H1 (cell line): ENCODE data around the gene EFCAB6. TPM values are rescaled to one million over a fixed set of nuclear protein-coding genes. Genes with fewer than 3 reads are reported as not detected.

Experiments
- CTCF ChIA-PET: fragments of 300-600 bp; sonication (Branson Sonifier 250); formaldehyde crosslinking; loops from one replicate; lab custom pipeline; 2021; ENCODE audit not compliant: partially characterized antibody; lab: Charles Lee
- POLR2A ChIA-PET: fragments of 300-600 bp; sonication (Branson Sonifier 250); formaldehyde crosslinking; loops from one replicate; lab custom pipeline; 2021; ENCODE audit warnings: inconsistent platforms; ENCODE audit not compliant: partially characterized antibody; lab: Charles Lee
- DNase-seq, 2 experiments: peaks; one replicate each; pipeline versions ENCODE4 v3.0.0 to v3.0.0-alpha.2; 2010 to 2022; ENCODE audit warnings: low spot score in 2 of 2, low read depth in 1 of 2, mixed read lengths in 1 of 2
- FAIRE-seq: peaks from 2 replicates; lab custom pipeline; 2011; peaks lifted over from hg19 to GRCh38; lab: Jason Lieb, UNC
- H2AFZ ChIP-seq: 2 replicates; pipeline ENCODE4 v1.8.1; 2012; ENCODE audit warnings: low read length, inconsistent platforms
- H2AK5ac ChIP-seq: 2 replicates; pipeline ENCODE4 v1.6.1; 2013; ENCODE audit warnings: low read depth, low read length
- H2BK120ac ChIP-seq: replicated peaks from 2 replicates; pipeline ENCODE3; 2013; ENCODE audit warnings: low read depth, low read length, inconsistent platforms
- H2BK12ac ChIP-seq: 2 replicates; pipeline ENCODE4 v1.6.1; 2013; ENCODE audit warnings: low read depth, low read length
- H2BK15ac ChIP-seq: 2 replicates; pipeline ENCODE4 v1.6.1; 2013; ENCODE audit warnings: low read length
- H2BK20ac ChIP-seq: 2 replicates; pipeline ENCODE4 v1.6.1; 2013; ENCODE audit warnings: low read length
- H2BK5ac ChIP-seq: 2 replicates; pipeline ENCODE4 v1.6.1; 2013; ENCODE audit warnings: low read depth, low read length
- H3K14ac ChIP-seq: 2 replicates; pipeline ENCODE4 v1.6.1; 2013; ENCODE audit warnings: inconsistent platforms; ENCODE audit not compliant: insufficient read length
- H3K18ac ChIP-seq: 2 replicates; pipeline ENCODE4 v1.6.1; 2013; ENCODE audit warnings: low read length; ENCODE audit errors: extremely low read depth
- H3K23ac ChIP-seq: 2 replicates; pipeline ENCODE4 v1.6.1; 2013; ENCODE audit warnings: inconsistent platforms; ENCODE audit not compliant: insufficient read length
- H3K23me2 ChIP-seq: 2 replicates; pipeline ENCODE4 v1.6.1; 2013; ENCODE audit warnings: low read depth, low read length
- H3K27ac ChIP-seq: 2 replicates; pipeline ENCODE4 v1.6.1; 2011; ENCODE audit warnings: low read depth, low read length, inconsistent platforms
- H3K27me3 ChIP-seq, 4 experiments: replicated peaks in 1 of 4; 1 replicate in 1 of 4; 2 replicates in 3 of 4; pipeline versions ENCODE4 v1.6.1 to v1.8.1; 2011 to 2013; ENCODE audit warnings: low read length in 3 of 4, mild to moderate bottlenecking in 3 of 4, inconsistent platforms in 2 of 4, mixed read lengths in 2 of 4, moderate library complexity in 1 of 4; ENCODE audit not compliant: control insufficient read depth in 3 of 4, insufficient read depth in 3 of 4; ENCODE audit errors: extremely low read depth in 1 of 4
- H3K36me3 ChIP-seq, 4 experiments: 2 replicates each; pipeline versions ENCODE4 v1.6.1 to v1.8.1; 2011 to 2013; ENCODE audit warnings: mild to moderate bottlenecking in 4 of 4, low read length in 3 of 4, moderate library complexity in 2 of 4, control low read depth in 1 of 4, inconsistent platforms in 1 of 4; ENCODE audit not compliant: insufficient read depth in 4 of 4, control insufficient read depth in 2 of 4
- H3K4ac ChIP-seq: replicated peaks from 2 replicates; pipeline ENCODE3; 2013; ENCODE audit warnings: low read length, low read depth, mixed read lengths, inconsistent platforms; ENCODE audit not compliant: insufficient read length
- H3K4me1 ChIP-seq, 4 experiments: replicated peaks in 1 of 4; 1 replicate in 1 of 4; 2 replicates in 3 of 4; pipeline versions ENCODE4 v1.6.1 to v1.8.1; 2011 to 2013; ENCODE audit warnings: low read length in 3 of 4, inconsistent platforms in 2 of 4, mixed read lengths in 1 of 4; ENCODE audit not compliant: insufficient read depth in 4 of 4, control insufficient read depth in 3 of 4
- H3K4me2 ChIP-seq, 2 experiments: 2 replicates each; pipeline versions ENCODE4 v1.6.1 to v1.8.1; 2011 to 2013; ENCODE audit warnings: low read depth in 2 of 2, low read length in 2 of 2, control low read depth in 1 of 2, inconsistent platforms in 1 of 2, mild to moderate bottlenecking in 1 of 2; ENCODE audit not compliant: insufficient read depth in 1 of 2
- H3K4me3 ChIP-seq, 4 experiments: fragments of 200-600, 300-600 bp in 1 of 4; sonication (generic), shearing (Covaris generic), sonication (Bioruptor Twin) in 1 of 4; 2 replicates each; pipeline versions ENCODE4 v1.5.1 to v1.8.1; 2011 to 2016; ENCODE audit warnings: low read length in 4 of 4, low read depth in 3 of 4, control low read depth in 2 of 4, inconsistent platforms in 2 of 4, mild to moderate bottlenecking in 2 of 4, mixed read lengths in 1 of 4, moderate library complexity in 1 of 4; ENCODE audit not compliant: insufficient read depth in 2 of 4; ENCODE audit errors: extremely low read depth in 1 of 4
- H3K56ac ChIP-seq: replicated peaks from 2 replicates; pipeline ENCODE3; 2013; ENCODE audit warnings: low read depth, mild to moderate bottlenecking, mixed read lengths, low read length, inconsistent platforms; ENCODE audit not compliant: insufficient read length
- H3K79me1 ChIP-seq: 2 replicates; pipeline ENCODE4 v1.6.1; 2013; ENCODE audit warnings: low read depth, low read length, control low read depth
- H3K79me2 ChIP-seq, 2 experiments: 2 replicates each; pipeline versions ENCODE4 v1.6.1 to v1.8.1; 2012 to 2013; ENCODE audit warnings: low read length in 2 of 2, mild to moderate bottlenecking in 2 of 2, inconsistent platforms in 1 of 2; ENCODE audit not compliant: insufficient read depth in 2 of 2, control insufficient read depth in 1 of 2
- H3K9ac ChIP-seq, 4 experiments: replicated peaks in 1 of 4; 1 replicate in 1 of 4; 2 replicates in 3 of 4; pipeline versions ENCODE4 v1.6.1 to v1.8.1; 2011 to 2013; ENCODE audit warnings: low read depth in 3 of 4, low read length in 3 of 4, control low read depth in 2 of 4, mild to moderate bottlenecking in 2 of 4, moderate library complexity in 2 of 4, inconsistent platforms in 1 of 4; ENCODE audit errors: extremely low read depth in 1 of 4
- H3K9me3 ChIP-seq, 2 experiments: 2 replicates each; pipeline versions ENCODE4 v1.6.1 to v1.8.1; 2012 to 2013; ENCODE audit warnings: mild to moderate bottlenecking in 2 of 2, moderate library complexity in 2 of 2, control low read depth in 1 of 2, inconsistent platforms in 1 of 2, low read depth in 1 of 2, low read length in 1 of 2, mixed read lengths in 1 of 2; ENCODE audit not compliant: insufficient read depth in 2 of 2
- H4K20me1 ChIP-seq, 2 experiments: replicated peaks in 1 of 2; 2 replicates each; pipeline versions ENCODE3 to v1.8.1; 2011 to 2013; ENCODE audit warnings: inconsistent platforms in 2 of 2, low read length in 2 of 2, mild to moderate bottlenecking in 1 of 2; ENCODE audit not compliant: insufficient read depth in 2 of 2, control insufficient read depth in 1 of 2
- H4K5ac ChIP-seq: 2 replicates; pipeline ENCODE4 v1.6.1; 2013; ENCODE audit warnings: low read length, low read depth, mixed read lengths, inconsistent platforms; ENCODE audit not compliant: insufficient read length
- H4K8ac ChIP-seq: 2 replicates; pipeline ENCODE4 v1.8.0; 2013; ENCODE audit warnings: mild to moderate bottlenecking, moderate library complexity, low read length, inconsistent platforms; ENCODE audit not compliant: insufficient read depth; ENCODE audit errors: extremely low read depth
- H4K91ac ChIP-seq: replicated peaks from 2 replicates; pipeline ENCODE3; 2013; ENCODE audit warnings: low read length, mixed read lengths, inconsistent platforms; ENCODE audit not compliant: insufficient read length
- CHD2 ChIP-seq: IDR thresholded peaks from 2 replicates; pipeline ENCODE4 v1.6.1; 2012; ENCODE audit warnings: low read length, improper control_type of control experiment
- EGR1 ChIP-seq: IDR thresholded peaks from 2 replicates; pipeline ENCODE4 v1.6.1; 2011; ENCODE audit warnings: low read depth, low read length, borderline replicate concordance
- HDAC2 ChIP-seq, 2 experiments: fragments of 300-600 bp in 1 of 2; sonication (generic) in 1 of 2; IDR thresholded peaks; 2 replicates each; pipeline ENCODE4 v1.6.1; 2011 to 2012; ENCODE audit warnings: low read depth in 2 of 2, low read length in 2 of 2, mild to moderate bottlenecking in 2 of 2, moderate library complexity in 2 of 2, borderline replicate concordance in 1 of 2, inconsistent platforms in 1 of 2
- JUND ChIP-seq: IDR thresholded peaks from 2 replicates; pipeline ENCODE4 v1.6.1; 2011; ENCODE audit warnings: mild to moderate bottlenecking, improper control_type of control experiment, low read length
- KDM4A ChIP-seq: IDR thresholded peaks from one replicate; pipeline ENCODE4 v1.7.1; 2012; ENCODE audit warnings: low read depth, mild to moderate bottlenecking, moderate library complexity, low read length, inconsistent platforms; ENCODE audit not compliant: severe bottlenecking
- RNF2 ChIP-seq: fragments of 200-900, 300-1000 bp; sonication (generic); IDR thresholded peaks from 2 replicates; pipeline ENCODE4 v1.7.1; 2016; ENCODE audit warnings: borderline replicate concordance, low read depth, mild to moderate bottlenecking, antibody characterized with exemption, low read length; ENCODE audit not compliant: poor library complexity, severe bottlenecking; ENCODE audit errors: missing control alignments
- SAP30 ChIP-seq: fragments of 300-600 bp; sonication (generic); IDR thresholded peaks from 2 replicates; pipeline ENCODE4 v1.7.1; 2012; ENCODE audit warnings: low read length, moderate library complexity, mild to moderate bottlenecking, inconsistent platforms; ENCODE audit not compliant: insufficient read depth, insufficient replicate concordance
- WGBS, 2 experiments: shearing (Covaris generic) in 1 of 2; methylation state at CpG; one replicate each; pipeline versions ENCODE4 v1.1.6 to v1.1.7; 2013 to 2015; ENCODE audit warnings: low lambda C conversion rate in 2 of 2, mixed read lengths in 2 of 2, inconsistent platforms in 1 of 2, low coverage in 1 of 2, missing lambda C conversion rate in 1 of 2; ENCODE audit not compliant: insufficient replicate concordance in 2 of 2, insufficient coverage in 1 of 2, insufficient read length in 1 of 2; ENCODE audit errors: extremely low coverage in 1 of 2, missing lambda C conversion rate in 1 of 2; 5-methylcytosine and 5-hydroxymethylcytosine counted together
- polyA plus RNA-seq, 7 experiments: library from polyadenylated mRNA; depleted of rRNA in 3 of 7; stranded (reverse) in 5 of 7; unstranded in 2 of 7; fragments of >200 nt in 5 of 7; fragments of 200-250 nt in 2 of 7; gene quantifications; 1 replicate in 5 of 7; 2 replicates in 1 of 7; 4 replicates in 1 of 7; pipeline versions ENCODE4 v1.2.1 to v1.2.3, GENCODE V29; 2011 to 2013; ENCODE audit warnings: missing spikeins in 2 of 7, mixed read lengths in 2 of 7
- total RNA-seq: library from RNA; stranded (reverse); fragmentation: NEBNext Ultra II Directional; extraction: Animal tissue kit (Norgen Biotek cat#: 25700); gene quantifications from 2 replicates; pipeline ENCODE4 v1.2.1, GENCODE V29; 2021
- TF ChIP-seq, protein P1 (sequence below), 3 experiments: IDR thresholded peaks; 1 replicate in 2 of 3; 2 replicates in 1 of 3; pipeline versions ENCODE4 v1.5.1 to v1.6.1; 2011; ENCODE audit warnings: low read length in 3 of 3, mild to moderate bottlenecking in 3 of 3, inconsistent platforms in 2 of 3, low read depth in 1 of 3, moderate library complexity in 1 of 3; ENCODE audit not compliant: insufficient read depth in 1 of 3; ENCODE audit errors: control extremely low read depth in 1 of 3

EFCAB6 gene
- total and polyA plus RNA-seq, 2 of the 8 experiments (the other 6 are each of a cell fraction or from before 2014, with no cell fraction given): 0.32 to 1.7 TPM

DNA sequence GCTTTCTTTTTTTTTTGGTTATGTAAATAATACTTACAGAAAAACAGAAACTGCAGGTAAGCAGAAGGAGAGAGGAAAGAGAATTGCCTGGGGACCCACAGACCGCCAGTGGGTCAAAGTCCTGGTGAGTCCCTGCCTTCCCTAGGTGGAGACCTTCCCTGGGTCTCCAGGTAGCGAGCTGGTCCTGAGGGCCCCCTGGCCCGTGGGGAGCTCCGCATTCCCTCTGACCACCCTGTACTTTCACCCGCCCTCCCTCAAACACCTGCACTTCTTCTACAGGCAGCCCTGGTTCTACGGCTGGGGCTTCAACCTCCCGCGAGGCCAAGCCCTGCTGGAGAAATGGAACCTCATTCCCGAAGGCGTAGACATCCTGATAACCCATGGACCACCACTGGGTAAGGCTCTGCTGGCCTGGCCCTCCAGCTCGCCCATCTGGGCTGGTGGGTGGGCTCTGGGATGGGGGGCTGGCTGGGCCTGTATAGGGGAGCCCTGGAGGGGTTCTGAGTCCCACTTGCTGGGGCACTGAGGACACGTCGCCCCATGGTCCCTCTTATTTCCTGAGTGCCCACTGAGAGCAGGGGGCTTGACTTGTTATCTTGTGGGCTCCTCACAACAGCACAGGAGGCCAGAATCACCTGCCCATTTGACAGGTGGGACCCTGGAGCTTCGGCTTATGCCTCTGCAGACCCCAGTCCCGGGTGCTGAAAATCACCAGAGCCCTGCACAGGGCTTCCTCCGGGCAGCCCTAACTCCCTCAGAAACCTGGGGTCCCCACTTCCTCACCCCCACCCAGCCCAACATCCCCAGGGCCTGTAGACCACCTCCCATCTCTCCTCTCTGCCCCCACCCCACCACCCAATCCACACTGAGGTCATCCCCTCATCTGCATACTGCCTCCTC is 313.9 kb downstream of the EFCAB6 start:
- FAIRE-seq: no peak
- no peak overlapping the region for H3K9ac ChIP-seq
- no peak overlapping the region for H2BK20ac ChIP-seq
- peaks cover 8 to 27% of the 10 kb centered on the region in 2 experiments; a peak in 2 of 4 replicates for H3K9me3 ChIP-seq
- H3K36me3 ChIP-seq: no peaks in the 10 kb centered on the region
- H3K4me3 ChIP-seq: no peak overlapping the region
- H3K79me2 ChIP-seq: no peaks in the 10 kb centered on the region
- H2AFZ ChIP-seq: no peak overlapping the region
- H2BK15ac ChIP-seq: no peak overlapping the region
- no peak overlapping the region for H2BK5ac ChIP-seq
- H3K27ac ChIP-seq: no peak overlapping the region
- DNase-seq: no peak
- H3K23me2 ChIP-seq: peaks cover 26% of the 10 kb centered on the region; the same call in 1 of the 2 replicates
- H2BK12ac ChIP-seq: no peak overlapping the region
- no peak overlapping the region for H2AK5ac ChIP-seq
- H3K18ac ChIP-seq: no peak overlapping the region
- POLR2A ChIA-PET: no interaction called here
- H3K56ac ChIP-seq: no peak overlapping the region
- no peak overlapping the region for H4K5ac ChIP-seq
- H3K14ac ChIP-seq: no peak overlapping the region
- 90% methylated on average over 13 of the region's 16 CpGs; no CpG with 5 or more reads in 1 of the 2 experiments for WGBS, 2 experiments
- H4K20me1 ChIP-seq: no peaks in the 10 kb centered on the region
- CTCF ChIA-PET: interaction anchor here (1.0 to 1.2 kb wide), 2 partner anchors 18 to 495 kb away, joined by 4 read pairs; no protein-coding TSS in a partner anchor
- H3K4ac ChIP-seq: no peak overlapping the region
- H2BK120ac ChIP-seq: no peak overlapping the region
- no peaks in the 10 kb centered on the region for H3K4me1 ChIP-seq
- no peak overlapping the region for H3K23ac ChIP-seq
- H3K79me1 ChIP-seq: no peaks in the 10 kb centered on the region
- no peak overlapping the region for H4K8ac ChIP-seq
- no peak overlapping the region for H3K4me2 ChIP-seq
- H4K91ac ChIP-seq: no peak overlapping the region
- no peaks in the 10 kb centered on the region for H3K27me3 ChIP-seq
- TF ChIP-seq JUND (no peak), CHD2 (no peak), SAP30 (no peak), KDM4A (no peak), HDAC2 (IDR thresholded peaks at IDR 0.05; ENCODE audit: borderline replicate concordance in 1 of 2, low read depth in 2 of 2, low read length in 2 of 2) (no peak), RNF2 (no peak), EGR1 (no peak)
- TF ChIP-seq, protein P1, sequence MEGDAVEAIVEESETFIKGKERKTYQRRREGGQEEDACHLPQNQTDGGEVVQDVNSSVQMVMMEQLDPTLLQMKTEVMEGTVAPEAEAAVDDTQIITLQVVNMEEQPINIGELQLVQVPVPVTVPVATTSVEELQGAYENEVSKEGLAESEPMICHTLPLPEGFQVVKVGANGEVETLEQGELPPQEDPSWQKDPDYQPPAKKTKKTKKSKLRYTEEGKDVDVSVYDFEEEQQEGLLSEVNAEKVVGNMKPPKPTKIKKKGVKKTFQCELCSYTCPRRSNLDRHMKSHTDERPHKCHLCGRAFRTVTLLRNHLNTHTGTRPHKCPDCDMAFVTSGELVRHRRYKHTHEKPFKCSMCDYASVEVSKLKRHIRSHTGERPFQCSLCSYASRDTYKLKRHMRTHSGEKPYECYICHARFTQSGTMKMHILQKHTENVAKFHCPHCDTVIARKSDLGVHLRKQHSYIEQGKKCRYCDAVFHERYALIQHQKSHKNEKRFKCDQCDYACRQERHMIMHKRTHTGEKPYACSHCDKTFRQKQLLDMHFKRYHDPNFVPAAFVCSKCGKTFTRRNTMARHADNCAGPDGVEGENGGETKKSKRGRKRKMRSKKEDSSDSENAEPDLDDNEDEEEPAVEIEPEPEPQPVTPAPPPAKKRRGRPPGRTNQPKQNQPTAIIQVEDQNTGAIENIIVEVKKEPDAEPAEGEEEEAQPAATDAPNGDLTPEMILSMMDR (IDR thresholded peaks at IDR 0.05; ENCODE audit: control extremely low read depth in 1 of 3, insufficient read depth in 1 of 3, low read depth in 1 of 3, low read length in 3 of 3): no peak
